ENCODE measurements around the gene ACCS.

The ACCS gene

DNA sequence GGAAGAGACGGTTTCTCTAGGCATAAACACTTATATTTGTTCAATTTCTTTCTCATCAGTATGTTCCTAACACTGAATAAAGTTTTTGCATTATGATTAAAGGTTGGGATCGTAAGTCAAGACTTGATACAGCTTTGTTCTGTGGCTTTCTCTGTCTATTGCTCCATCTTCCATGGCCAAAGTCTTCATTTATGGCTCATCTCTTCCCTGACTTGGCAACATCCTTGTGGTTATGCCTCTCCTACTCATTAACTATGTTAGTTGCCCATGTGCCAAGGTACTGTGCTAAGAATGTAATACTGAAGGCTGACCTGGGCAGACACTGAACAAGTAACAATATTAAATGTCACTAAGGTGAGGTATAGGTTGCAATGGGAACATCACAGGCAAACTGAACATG, 19.9 kb upstream of the ACCS start:
- no peak for DNase-seq

DNA sequence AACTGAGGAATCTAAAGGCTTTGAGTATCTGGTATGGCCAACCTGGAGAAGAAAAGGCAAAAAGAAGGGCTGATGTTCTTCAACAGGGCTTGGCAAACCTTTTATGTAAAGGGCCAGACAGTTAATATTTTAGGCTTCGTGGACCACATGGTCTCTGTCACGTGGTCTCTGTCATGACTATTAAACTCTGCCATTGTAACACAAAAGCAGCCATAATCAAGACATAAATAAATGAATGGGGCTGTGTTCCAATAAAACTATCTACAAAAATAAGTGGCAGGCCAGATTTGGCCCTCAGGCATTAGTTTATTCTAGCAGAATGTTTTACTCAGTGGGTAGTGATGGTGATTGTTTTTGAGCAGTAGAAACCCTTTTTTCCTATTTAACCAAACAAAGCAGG, 18.8 kb upstream of the ACCS start:
- DNase-seq, result no peak

GRCh38 chr11:44047931-44048431, 18.1 kb upstream of the ACCS start, which contains the start of gene ACCSL:
Gene ACCSL, plus strand, starts transcription at chr11:44047981. Its CDS starts 56 bp downstream, at chr11:44048037.
- DNase-seq, result no peak

GRCh38 chr11:44049832-44050231, 16.2 kb upstream of the ACCS start:
- no peak for DNase-seq

- no peak for DNase-seq
Observed at GRCh38 chr11:44051171-44051570, 14.9 kb upstream of the ACCS start.

GRCh38 chr11:44057340-44057739, 8.7 kb upstream of the ACCS start:
- no peak for DNase-seq

GRCh38 chr11:44058275-44058674, 7.8 kb upstream of the ACCS start:
- DNase-seq, result no peak

GRCh38 chr11:44065161-44065661, 859 bp upstream of the ACCS start:
- no peak for DNase-seq

GRCh38 chr11:44066732-44067141, 667 bp downstream of the ACCS start:
- no peak for DNase-seq

DNA sequence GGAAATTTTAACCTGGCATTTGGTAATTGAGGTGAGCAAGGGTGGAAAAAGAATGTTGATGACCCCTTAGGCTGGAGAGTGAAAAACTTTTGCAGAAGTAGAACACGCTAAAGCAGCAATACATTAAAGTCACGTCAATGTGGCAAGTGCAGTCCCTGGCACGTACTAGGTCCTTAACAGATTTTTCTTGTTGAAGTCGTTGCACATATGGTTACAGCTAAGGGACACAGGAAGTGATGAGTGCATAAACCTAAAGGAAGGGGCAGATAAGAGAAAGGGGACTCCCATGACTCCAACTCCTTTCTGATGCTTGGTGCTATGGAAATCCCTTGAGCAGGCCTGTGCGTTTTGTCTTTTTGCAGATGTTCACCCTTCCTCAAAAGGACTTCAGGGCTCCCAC, 1.2 kb downstream of the ACCS start:
- DNase-seq, result no peak

DNA sequence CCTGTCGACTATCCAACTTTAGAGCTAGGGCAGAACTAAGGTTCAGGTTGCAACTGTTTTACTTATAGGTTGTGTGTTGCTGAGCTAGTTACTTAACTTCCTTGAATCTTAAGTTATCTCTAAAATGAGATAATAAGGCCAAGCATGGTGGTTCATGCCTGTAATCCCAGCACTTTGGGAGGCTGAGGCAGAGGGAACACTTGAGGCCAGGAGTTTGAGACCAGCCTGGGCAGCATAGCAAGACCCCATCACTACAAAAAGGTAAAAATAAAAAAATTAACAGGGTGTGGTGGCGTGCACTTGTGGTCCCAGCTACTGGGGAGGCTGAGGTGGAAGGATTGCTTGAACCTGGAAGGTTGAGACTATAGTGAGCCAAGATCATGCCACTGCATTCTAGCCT, 2.1 kb downstream of the ACCS start:
- DNase-seq, result no peak

DNA sequence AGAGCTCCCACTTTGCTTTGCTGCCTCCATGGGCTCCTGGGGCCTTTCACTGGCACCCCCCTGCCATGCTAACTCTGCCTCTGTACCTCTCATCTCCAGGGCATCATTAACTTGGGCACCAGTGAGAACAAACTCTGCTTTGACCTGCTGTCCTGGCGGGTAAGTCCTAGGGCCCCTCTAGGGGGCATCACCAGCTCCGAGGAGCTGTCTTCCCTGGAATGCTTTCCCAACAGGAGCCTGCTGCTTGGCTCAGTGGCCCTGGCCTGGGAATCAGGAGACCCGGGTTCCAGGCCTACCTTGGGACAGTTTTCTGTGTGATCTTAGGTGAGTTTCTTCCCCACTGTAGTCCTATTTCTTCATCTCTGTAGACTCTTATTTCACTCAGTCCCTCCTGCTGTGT, 5.1 kb downstream of the ACCS start:
- DNase-seq, result no peak

DNA sequence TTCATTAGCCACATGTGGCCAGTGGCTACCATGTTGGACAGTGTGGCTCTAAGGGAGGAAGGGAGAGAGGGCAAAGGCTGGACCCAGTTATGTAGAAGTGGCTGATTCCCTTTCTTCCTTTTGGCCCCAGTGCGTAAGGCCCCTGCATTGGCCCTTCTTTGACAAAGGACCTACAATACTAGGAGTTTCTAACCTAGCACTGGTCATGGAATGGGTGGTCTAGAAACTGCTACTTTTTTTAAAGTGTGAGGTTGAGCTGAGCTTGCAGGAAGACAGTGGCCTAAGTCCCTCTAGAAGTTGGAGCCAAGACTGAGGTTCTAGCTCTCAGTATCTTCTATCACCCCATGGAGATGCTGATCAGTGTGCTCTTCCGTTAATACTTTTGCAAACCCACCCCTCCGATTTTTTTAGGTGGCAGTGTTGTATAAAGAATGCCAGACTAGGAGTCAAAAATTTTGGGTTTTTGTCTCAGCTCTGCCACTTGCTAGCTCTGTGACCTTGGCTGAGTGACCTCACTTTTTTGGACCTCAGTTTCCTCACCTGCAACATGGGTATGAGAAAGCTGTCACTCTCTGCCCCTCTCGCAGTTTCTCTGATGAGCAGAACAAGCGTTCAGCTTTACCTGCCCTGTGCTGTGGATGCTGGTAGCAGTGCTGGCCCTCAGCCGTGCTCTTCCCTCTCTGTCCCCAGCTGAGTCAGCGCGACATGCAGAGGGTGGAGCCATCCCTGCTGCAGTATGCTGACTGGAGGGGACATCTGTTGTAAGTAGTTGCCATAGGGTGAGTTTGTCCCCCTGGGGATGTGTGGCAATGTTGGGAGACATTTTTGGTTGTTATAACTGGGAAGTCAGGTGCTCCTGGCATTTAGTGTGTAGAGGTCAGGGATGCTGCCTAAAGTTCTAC, 6.9 kb downstream of the ACCS start:
- no peak for DNase-seq

- DNase-seq, result no peak
Observed at GRCh38 chr11:44078794-44079193, 12.7 kb downstream of the ACCS start.

DNA sequence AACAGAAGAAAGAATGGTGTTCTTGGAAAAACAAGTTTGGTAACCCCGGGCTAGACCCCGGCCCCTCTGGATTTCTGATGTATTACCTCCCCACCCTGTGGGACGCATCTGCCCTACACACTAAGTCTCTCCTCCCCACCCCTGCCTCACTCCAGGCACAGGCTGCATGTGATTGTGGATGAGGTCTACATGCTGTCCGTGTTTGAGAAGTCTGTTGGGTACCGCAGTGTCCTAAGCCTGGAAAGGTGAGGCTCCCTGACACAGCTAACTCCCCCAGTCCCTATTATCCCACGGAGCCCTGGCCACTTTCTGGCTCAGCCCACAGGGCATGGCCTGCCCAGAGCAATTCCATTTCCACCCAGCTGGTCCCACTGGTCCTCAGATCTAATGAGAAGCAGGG, 13.3 kb downstream of the ACCS start:
- DNase-seq, result no peak

DNA sequence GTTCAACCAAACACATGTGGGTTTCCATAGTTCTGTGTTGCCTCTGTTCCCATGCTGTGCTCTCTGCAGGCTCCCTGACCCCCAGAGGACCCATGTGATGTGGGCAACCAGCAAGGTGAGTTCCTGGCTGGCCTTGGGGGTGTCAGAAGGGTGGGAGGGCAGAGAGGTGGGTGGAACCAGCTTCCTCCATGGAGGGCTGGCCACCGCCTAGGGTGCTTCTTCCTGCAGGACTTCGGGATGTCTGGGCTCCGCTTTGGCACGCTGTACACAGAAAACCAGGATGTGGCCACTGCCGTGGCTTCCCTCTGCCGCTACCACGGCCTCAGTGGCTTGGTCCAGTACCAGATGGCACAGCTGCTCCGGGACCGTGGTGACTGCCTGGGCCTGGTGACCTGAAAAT, 14.9 kb downstream of the ACCS start:
- DNase-seq, result no peak

DNA sequence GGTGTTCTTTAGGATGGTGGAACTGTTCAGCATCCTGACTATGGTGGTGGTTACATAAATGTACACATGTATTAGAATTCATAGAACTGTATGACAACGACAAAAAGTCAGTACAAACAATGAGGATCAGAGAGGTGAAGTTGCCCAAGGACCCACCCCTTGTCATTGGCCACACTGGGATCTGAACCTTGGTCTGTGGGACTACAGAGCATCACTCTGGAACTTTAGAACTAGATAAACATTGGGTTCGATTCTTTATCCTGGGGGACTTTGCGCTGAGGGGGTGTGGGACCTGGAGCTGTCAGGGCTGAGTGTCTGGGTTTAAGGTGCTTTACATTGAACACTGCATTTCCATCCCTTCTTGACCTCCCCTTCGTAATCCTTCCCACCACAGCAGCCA, 16.6 kb downstream of the ACCS start:
- no peak for DNase-seq

DNA sequence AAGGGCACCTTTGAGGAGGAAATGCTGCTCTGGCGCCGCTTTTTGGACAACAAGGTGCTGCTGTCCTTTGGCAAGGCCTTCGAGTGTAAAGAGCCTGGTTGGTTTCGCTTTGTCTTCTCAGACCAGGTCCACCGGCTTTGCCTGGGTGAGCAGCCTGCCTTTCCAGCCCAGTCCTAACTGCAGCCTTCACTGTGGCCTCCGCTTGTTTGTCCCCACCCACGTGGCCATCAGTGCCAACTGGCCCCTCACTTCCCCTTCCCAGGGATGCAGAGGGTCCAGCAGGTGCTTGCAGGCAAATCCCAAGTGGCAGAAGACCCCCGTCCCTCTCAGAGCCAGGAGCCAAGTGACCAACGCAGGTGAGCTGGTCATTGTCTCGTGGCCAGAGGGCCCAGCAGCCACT, 17.4 kb downstream of the ACCS start:
- no peak for DNase-seq

DNA sequence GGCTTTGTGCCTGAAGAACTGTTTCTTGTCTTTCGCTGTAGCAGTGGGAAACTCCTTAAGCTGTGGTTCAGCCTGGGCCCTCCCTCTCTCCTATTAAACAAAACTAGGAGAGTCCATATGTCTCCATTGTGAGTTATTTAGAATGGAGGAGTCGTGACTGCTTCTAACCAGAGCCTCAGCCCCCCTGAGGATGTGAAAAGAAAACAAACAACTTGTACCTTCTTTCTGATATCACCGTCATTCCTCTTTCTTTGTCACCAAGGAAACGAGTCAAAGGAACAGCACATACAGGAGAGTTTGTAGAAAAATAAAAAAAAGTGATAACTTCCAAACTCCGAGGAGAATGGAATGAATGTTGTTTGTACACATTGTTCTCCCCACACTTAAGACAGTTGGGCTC, 17.8 kb downstream of the ACCS start:
- DNase-seq, result no peak

DNA sequence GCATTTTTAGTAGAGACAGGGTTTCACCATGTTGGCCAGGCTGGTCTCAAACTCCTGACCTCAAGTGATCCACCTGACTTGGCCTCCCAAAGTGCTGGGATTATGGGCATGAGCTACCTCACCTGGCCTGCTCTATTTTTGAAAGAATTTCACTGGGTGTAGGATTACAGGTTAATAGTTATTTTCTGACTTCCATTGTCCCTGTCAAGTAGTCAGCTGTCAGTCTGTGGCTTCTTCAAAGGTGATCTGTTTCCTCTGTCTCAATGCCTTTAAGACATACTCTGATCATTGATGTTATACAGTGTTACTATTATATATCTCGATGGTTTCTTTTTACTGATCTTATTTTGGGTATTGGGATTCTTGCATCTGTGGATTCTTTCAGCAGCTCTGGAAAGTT, 19.3 kb downstream of the ACCS start:
- no peak for DNase-seq

DNA sequence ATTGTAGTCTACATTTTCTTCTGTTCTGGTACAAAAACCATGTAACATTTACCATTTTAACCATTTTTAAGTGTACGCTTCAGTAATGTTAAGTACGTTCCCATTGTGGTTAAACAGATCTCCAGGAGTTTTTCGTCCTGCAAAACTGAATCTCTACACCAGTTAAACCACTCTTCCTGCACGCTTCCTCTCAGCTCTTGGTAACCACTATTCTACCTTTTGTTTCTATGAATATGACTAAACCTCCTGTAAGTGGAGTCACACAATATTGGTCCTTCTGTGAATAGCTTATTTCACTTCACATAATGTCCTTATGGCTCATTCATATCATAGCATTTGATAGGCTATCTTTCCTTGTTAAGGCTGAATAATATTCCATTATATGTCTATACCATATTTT, 22.3 kb downstream of the ACCS start:
- no peak for DNase-seq

DNA sequence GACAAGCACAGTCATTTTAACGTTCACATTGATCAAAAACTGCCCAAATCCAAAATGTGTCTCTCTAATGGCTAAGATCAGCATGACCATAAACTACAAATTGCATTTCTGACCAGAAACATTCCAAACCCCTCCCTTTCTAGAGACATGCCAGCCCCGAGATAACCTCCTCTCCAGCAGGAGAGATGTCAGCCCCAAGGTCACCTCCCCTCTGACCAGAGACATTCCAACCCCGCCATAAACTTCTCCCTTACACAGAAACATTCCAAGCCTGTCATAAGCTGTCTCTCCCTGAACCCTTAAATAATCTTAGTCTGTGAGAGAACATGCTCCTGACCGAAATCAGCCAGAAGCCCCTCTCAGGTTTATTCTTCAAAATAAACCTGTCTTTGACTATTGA, 22.8 kb downstream of the ACCS start:
- DNase-seq, result no peak

DNA sequence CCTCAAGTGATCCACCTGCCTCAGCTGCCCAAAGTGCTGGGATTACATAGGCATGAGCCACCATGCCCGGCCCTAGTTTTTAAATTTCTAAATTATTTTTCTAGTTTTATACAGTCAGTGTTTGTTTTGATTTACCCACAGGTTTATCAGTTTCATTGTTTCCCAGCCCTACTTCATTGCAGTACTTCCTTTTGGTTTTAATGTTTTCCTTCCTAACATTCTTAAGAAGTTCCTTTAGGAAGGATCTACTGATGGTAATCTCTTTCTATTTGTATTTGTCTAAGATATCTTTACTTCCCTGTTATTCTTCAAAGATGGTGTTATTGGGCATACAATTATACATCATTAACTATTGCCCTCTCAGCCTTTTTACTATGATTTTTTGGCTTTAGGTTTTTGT, 24.5 kb downstream of the ACCS start:
- no peak for DNase-seq

DNA sequence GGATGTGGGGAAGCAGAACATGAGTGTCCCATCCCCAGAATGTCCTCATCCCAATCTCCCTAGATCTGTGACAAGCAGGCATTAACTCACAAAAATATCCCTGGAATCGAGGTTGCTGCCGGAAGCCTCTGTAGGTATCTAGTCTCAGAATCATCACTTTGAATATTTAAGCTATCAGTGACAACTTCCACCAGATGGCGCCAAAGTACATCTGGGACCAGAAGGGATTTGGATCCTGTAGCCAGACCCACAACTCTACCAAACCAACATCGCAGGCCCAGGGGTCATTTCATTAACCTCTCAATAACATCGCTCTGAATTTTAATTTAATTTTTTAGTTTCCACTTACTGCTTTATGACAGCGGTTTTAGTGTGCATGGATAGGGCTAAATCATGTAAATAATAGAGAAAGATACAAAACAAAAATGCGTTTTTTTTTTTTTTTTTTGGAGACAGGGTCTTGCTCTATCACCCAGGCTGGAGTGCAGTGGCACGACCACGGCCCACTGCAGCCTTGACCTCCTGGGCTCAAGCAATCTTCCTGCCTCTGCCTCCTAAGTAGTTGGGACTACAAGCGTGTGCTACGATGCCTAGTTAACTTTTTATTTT, 28.3 kb downstream of the ACCS start:
- peak; percentile 85 for DNase-seq

Measured in activated CD8-positive, alpha-beta memory T cell treated with anti-CD3 and anti-CD28 coated beads, Interleukin-2, amount 50 U/mL, for 48 hours (primary cell).